Measurements from ENCODE around the gene CACNA2D1. TPM values are rescaled to one million over a fixed set of nuclear protein-coding genes. Genes with fewer than 3 reads are reported as not detected.

The CACNA2D1 gene
- polyA plus RNA-seq, 2 of the 4 experiments (the other 2 are of a cell fraction) = 18.0 to 32.9 TPM

DNA sequence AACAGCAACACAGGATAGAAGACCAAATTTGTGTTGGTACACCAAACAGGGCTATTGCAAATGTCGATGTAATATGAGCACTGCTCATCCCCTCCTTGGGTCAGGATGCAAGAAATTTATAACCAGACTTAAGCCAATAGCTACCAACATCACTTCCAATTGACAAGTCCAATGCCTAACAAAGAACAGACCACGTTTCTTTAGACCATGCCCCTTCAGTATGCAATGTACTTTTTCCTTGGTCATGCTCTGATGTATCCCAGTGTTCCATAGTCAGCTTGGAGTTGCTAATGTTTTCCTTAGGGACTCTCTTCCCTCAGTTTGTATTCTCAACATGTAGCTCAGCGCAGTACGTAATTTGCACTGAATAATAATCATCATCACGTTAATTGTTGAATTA lies 7.8 kb downstream of the CACNA2D1 start:
- no peaks in the 10 kb centered on the region for H3K9me3 ChIP-seq
- no peak overlapping the region for H3K4me2 ChIP-seq
- H3K27ac ChIP-seq = no peak overlapping the region
- H3K4me1 ChIP-seq = peaks cover 37% of the 10 kb centered on the region
- FAIRE-seq (no peak), DNase-seq (ENCODE audit: low read depth in 1 of 2, low spot score in 1 of 2) (no peak), ATAC-seq (no peak)
- TF ChIP-seq CHD4 (IDR thresholded peaks at IDR 0.05; ENCODE audit: borderline replicate concordance) (no peak), MAZ (IDR thresholded peaks at IDR 0.05; ENCODE audit: borderline replicate concordance, low read depth, low read length) (no peak), ESRRA (IDR thresholded peaks at IDR 0.05; ENCODE audit: borderline replicate concordance, low read length) (no peak), FOXS1 (CRISPR knock-in tag; IDR thresholded peaks at IDR 0.05) (no peak), JUN (IDR thresholded peaks at IDR 0.05) (no peak), EP300 (IDR thresholded peaks at IDR 0.05) (no peak)
- TF ChIP-seq, protein P1, sequence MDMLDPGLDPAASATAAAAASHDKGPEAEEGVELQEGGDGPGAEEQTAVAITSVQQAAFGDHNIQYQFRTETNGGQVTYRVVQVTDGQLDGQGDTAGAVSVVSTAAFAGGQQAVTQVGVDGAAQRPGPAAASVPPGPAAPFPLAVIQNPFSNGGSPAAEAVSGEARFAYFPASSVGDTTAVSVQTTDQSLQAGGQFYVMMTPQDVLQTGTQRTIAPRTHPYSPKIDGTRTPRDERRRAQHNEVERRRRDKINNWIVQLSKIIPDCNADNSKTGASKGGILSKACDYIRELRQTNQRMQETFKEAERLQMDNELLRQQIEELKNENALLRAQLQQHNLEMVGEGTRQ (IDR thresholded peaks at IDR 0.05) = no peak
- TF ChIP-seq, protein P2, sequence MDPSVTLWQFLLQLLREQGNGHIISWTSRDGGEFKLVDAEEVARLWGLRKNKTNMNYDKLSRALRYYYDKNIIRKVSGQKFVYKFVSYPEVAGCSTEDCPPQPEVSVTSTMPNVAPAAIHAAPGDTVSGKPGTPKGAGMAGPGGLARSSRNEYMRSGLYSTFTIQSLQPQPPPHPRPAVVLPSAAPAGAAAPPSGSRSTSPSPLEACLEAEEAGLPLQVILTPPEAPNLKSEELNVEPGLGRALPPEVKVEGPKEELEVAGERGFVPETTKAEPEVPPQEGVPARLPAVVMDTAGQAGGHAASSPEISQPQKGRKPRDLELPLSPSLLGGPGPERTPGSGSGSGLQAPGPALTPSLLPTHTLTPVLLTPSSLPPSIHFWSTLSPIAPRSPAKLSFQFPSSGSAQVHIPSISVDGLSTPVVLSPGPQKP (IDR thresholded peaks at IDR 0.05; ENCODE audit: low read depth, low read length) = no peak
- TF ChIP-seq, protein P3, sequence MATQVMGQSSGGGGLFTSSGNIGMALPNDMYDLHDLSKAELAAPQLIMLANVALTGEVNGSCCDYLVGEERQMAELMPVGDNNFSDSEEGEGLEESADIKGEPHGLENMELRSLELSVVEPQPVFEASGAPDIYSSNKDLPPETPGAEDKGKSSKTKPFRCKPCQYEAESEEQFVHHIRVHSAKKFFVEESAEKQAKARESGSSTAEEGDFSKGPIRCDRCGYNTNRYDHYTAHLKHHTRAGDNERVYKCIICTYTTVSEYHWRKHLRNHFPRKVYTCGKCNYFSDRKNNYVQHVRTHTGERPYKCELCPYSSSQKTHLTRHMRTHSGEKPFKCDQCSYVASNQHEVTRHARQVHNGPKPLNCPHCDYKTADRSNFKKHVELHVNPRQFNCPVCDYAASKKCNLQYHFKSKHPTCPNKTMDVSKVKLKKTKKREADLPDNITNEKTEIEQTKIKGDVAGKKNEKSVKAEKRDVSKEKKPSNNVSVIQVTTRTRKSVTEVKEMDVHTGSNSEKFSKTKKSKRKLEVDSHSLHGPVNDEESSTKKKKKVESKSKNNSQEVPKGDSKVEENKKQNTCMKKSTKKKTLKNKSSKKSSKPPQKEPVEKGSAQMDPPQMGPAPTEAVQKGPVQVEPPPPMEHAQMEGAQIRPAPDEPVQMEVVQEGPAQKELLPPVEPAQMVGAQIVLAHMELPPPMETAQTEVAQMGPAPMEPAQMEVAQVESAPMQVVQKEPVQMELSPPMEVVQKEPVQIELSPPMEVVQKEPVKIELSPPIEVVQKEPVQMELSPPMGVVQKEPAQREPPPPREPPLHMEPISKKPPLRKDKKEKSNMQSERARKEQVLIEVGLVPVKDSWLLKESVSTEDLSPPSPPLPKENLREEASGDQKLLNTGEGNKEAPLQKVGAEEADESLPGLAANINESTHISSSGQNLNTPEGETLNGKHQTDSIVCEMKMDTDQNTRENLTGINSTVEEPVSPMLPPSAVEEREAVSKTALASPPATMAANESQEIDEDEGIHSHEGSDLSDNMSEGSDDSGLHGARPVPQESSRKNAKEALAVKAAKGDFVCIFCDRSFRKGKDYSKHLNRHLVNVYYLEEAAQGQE (IDR thresholded peaks at IDR 0.05) = no peak
- TF ChIP-seq, protein P4, sequence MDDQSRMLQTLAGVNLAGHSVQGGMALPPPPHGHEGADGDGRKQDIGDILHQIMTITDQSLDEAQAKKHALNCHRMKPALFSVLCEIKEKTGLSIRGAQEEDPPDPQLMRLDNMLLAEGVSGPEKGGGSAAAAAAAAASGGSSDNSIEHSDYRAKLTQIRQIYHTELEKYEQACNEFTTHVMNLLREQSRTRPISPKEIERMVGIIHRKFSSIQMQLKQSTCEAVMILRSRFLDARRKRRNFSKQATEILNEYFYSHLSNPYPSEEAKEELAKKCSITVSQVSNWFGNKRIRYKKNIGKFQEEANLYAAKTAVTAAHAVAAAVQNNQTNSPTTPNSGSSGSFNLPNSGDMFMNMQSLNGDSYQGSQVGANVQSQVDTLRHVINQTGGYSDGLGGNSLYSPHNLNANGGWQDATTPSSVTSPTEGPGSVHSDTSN (IDR thresholded peaks at IDR 0.05) = no peak
- no peak overlapping the region for H3K4me3 ChIP-seq
- 94% methylated on average over 5 of the region's 5 CpGs for WGBS (ENCODE audit: missing lambda C conversion rate)
- ChIA-PET CTCF (interaction anchor here (0.8 to 1.3 kb wide), 2 partner anchors 271 to 391 kb away, joined by 3 read pairs; no protein-coding TSS in a partner anchor), POLR2A (no interaction called here)

DNA sequence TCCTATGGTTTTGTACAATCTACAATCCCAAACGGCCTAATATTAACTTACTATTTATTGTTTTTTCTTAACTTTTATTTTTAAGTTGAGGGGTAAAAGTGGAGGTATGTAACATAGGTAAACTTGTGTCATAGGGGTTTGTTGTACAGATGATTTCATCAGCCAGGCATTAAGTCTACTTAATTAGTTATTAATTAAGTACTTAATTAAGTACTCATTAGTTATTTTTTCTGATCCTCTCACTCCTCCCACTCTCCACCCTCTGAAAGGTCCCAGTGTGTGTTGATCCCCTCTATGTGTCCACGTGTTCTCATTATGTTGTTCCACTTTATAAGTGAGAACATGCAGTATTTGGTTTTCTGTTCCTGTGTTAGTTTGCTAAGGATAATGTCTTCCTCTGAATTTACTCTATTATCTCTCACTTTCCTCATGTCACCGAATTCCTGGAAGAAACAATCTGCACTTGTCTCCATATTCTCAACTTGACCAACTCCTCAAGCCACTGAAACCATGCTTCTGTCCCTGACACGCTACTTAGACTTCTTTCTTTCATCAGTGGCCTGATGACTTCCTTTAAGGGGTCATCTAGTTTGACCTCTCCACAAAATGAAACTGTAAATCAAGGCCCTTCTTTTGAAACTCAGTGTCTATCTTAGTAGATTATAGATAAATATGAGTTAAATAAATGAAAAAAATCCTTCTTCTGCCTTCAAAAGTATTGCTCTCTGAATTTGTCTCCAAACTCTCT lies 9.1 kb downstream of the CACNA2D1 start:
- DNase-seq (ENCODE audit: low read depth in 1 of 2, low spot score in 1 of 2) = no peak
- no peak for FAIRE-seq
- ChIA-PET POLR2A (no interaction called here), CTCF (interaction anchor here (0.6 kb wide), 1 partner anchor 114 kb away, joined by 4 read pairs; no protein-coding TSS in a partner anchor)
- H3K4me2 ChIP-seq = no peak overlapping the region
- WGBS (ENCODE audit: missing lambda C conversion rate) = 93% methylated on average over 4 of the region's 4 CpGs
- H3K4me3 ChIP-seq = no peak overlapping the region
- H3K4me1 ChIP-seq = peaks cover 24% of the 10 kb centered on the region
- ATAC-seq = no peak
- H3K27ac ChIP-seq = no peak overlapping the region
- no peaks in the 10 kb centered on the region for H3K9me3 ChIP-seq
- no peak for TF ChIP-seq RARB (CRISPR knock-in tag; IDR thresholded peaks at IDR 0.05)
- no peak for TF ChIP-seq HDAC2 (IDR thresholded peaks at IDR 0.05)
- TF ChIP-seq, protein P5, sequence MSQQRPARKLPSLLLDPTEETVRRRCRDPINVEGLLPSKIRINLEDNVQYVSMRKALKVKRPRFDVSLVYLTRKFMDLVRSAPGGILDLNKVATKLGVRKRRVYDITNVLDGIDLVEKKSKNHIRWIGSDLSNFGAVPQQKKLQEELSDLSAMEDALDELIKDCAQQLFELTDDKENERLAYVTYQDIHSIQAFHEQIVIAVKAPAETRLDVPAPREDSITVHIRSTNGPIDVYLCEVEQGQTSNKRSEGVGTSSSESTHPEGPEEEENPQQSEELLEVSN (IDR thresholded peaks at IDR 0.05; ENCODE audit: borderline replicate concordance, low read depth) = no peak
- TF ChIP-seq FOSL2 (IDR thresholded peaks at IDR 0.05) = no peak
- no peak for TF ChIP-seq FOSL2 (CRISPR knock-in tag; IDR thresholded peaks at IDR 0.05)
- TF ChIP-seq FOXS1 (CRISPR knock-in tag; IDR thresholded peaks at IDR 0.05) = no peak
- no peak for TF ChIP-seq KDM5A (IDR thresholded peaks at IDR 0.05)
- TF ChIP-seq, protein P6, sequence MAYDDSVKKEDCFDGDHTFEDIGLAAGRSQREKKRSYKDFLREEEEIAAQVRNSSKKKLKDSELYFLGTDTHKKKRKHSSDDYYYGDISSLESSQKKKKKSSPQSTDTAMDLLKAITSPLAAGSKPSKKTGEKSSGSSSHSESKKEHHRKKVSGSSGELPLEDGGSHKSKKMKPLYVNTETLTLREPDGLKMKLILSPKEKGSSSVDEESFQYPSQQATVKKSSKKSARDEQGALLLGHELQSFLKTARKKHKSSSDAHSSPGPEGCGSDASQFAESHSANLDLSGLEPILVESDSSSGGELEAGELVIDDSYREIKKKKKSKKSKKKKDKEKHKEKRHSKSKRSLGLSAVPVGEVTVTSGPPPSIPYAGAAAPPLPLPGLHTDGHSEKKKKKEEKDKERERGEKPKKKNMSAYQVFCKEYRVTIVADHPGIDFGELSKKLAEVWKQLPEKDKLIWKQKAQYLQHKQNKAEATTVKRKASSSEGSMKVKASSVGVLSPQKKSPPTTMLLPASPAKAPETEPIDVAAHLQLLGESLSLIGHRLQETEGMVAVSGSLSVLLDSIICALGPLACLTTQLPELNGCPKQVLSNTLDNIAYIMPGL (CRISPR knock-in tag; IDR thresholded peaks at IDR 0.05; ENCODE audit: borderline replicate concordance) = no peak
- TF ChIP-seq HEYL (CRISPR knock-in tag; IDR thresholded peaks at IDR 0.05) = no peak
- no peak for TF ChIP-seq CBX2 (IDR thresholded peaks at IDR 0.05; ENCODE audit: borderline replicate concordance, low read depth)
- no peak for TF ChIP-seq EP300 (IDR thresholded peaks at IDR 0.05)
- no peak for TF ChIP-seq EHMT2 (IDR thresholded peaks at IDR 0.05; ENCODE audit: low read depth)
- TF ChIP-seq PHF8 (IDR thresholded peaks at IDR 0.05; ENCODE audit: borderline replicate concordance, low read depth) = no peak
- TF ChIP-seq SREBF2 (IDR thresholded peaks at IDR 0.05) = no peak
- TF ChIP-seq, protein P7, sequence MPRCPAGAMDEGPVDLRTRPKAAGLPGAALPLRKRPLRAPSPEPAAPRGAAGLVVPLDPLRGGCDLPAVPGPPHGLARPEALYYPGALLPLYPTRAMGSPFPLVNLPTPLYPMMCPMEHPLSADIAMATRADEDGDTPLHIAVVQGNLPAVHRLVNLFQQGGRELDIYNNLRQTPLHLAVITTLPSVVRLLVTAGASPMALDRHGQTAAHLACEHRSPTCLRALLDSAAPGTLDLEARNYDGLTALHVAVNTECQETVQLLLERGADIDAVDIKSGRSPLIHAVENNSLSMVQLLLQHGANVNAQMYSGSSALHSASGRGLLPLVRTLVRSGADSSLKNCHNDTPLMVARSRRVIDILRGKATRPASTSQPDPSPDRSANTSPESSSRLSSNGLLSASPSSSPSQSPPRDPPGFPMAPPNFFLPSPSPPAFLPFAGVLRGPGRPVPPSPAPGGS (IDR thresholded peaks at IDR 0.05) = no peak
- TF ChIP-seq ESRRA (IDR thresholded peaks at IDR 0.05; ENCODE audit: borderline replicate concordance, low read length) = no peak
- TF ChIP-seq CHD2 (IDR thresholded peaks at IDR 0.05; ENCODE audit: low read length, partially characterized antibody) = no peak
- no peak for TF ChIP-seq MAFK (IDR thresholded peaks at IDR 0.05; ENCODE audit: partially characterized antibody)
